Glutamatergic neuron (in vitro differentiated cells): Measurements from ENCODE around the gene LZTFL1. TPM values are rescaled to one million over a fixed set of nuclear protein-coding genes. Genes with fewer than 3 reads are reported as not detected.

Source experiments
- DNase-seq: peaks from one replicate; pipeline ENCODE4 v3.0.0; 2022
- H3K27ac Mint-ChIP-seq: one replicate; pipeline ENCODE4 v1.8.0; 2020; ENCODE audit warnings: mild to moderate bottlenecking, mixed read lengths, inconsistent platforms; ENCODE audit not compliant: unreplicated experiment
- H3K27me3 Mint-ChIP-seq: one replicate; pipeline ENCODE4 v1.8.0; 2020; ENCODE audit warnings: mild to moderate bottlenecking, moderate library complexity, mixed read lengths, inconsistent platforms; ENCODE audit not compliant: unreplicated experiment
- H3K36me3 Mint-ChIP-seq: one replicate; pipeline ENCODE4 v1.8.0; 2020; ENCODE audit warnings: mild to moderate bottlenecking, mixed read lengths, inconsistent platforms; ENCODE audit not compliant: unreplicated experiment
- H3K4me1 Mint-ChIP-seq: one replicate; pipeline ENCODE4 v1.8.0; 2020; ENCODE audit warnings: mild to moderate bottlenecking, low read depth, mixed read lengths, inconsistent platforms; ENCODE audit not compliant: unreplicated experiment
- H3K4me3 Mint-ChIP-seq: one replicate; pipeline ENCODE4 v1.8.0; 2020; ENCODE audit warnings: mild to moderate bottlenecking, mixed read lengths, inconsistent platforms; ENCODE audit not compliant: unreplicated experiment
- H3K9me3 Mint-ChIP-seq: one replicate; pipeline ENCODE4 v1.8.0; 2020; ENCODE audit warnings: mild to moderate bottlenecking, moderate library complexity, mixed read lengths, inconsistent platforms; ENCODE audit not compliant: unreplicated experiment
- CTCF ChIP-seq: fragments of 200-600 bp; sonication (generic); IDR thresholded peaks from one replicate; pipeline ENCODE4 v1.5.0; 2021; ENCODE audit not compliant: partially characterized antibody, unreplicated experiment
- total RNA-seq: library from RNA; stranded (reverse); fragmentation: NEBNext Ultra II Directional; extraction: Animal tissue kit (Norgen Biotek cat#: 25700); gene quantifications from one replicate; pipeline ENCODE4 v1.2.1, GENCODE V29; 2021; ENCODE audit not compliant: unreplicated experiment

Gene LZTFL1
- total RNA-seq, 1 donor from 2014 or later, result 5.9 TPM

- H3K36me3 Mint-ChIP-seq, result no peaks in the 10 kb centered on the region
- DNase-seq, result no peak
- H3K4me3 Mint-ChIP-seq, result no peak overlapping the region
- peaks cover 2% of the 10 kb centered on the region for H3K9me3 Mint-ChIP-seq
- no peak overlapping the region for H3K27ac Mint-ChIP-seq
- H3K27me3 Mint-ChIP-seq, result peaks cover 3% of the 10 kb centered on the region
- no peak for TF ChIP-seq CTCF
- no peaks in the 10 kb centered on the region for H3K4me1 Mint-ChIP-seq
These were observed 63.1 kb downstream of the LZTFL1 start for GRCh38 chr3:45778761-45779201.

- H3K4me3 Mint-ChIP-seq, result no peak overlapping the region
- TF ChIP-seq CTCF, result no peak
- no peak overlapping the region for H3K27ac Mint-ChIP-seq
- no peaks in the 10 kb centered on the region for H3K4me1 Mint-ChIP-seq
- peaks cover 3% of the 10 kb centered on the region for H3K27me3 Mint-ChIP-seq
- peaks cover 2% of the 10 kb centered on the region for H3K9me3 Mint-ChIP-seq
- H3K36me3 Mint-ChIP-seq, result no peaks in the 10 kb centered on the region
- no peak for DNase-seq
These were observed 64.1 kb downstream of the LZTFL1 start for GRCh38 chr3:45777746-45778386.

GRCh38 chr3:45777111-45777745 is 64.7 kb downstream of the LZTFL1 start:
- Mint-ChIP-seq H3K4me3 (no peak overlapping the region), H3K36me3 (no peaks in the 10 kb centered on the region), H3K27me3 (peaks cover 3% of the 10 kb centered on the region)

GRCh38 chr3:45776611-45777010 is 65.3 kb downstream of the LZTFL1 start:
- H3K9me3 Mint-ChIP-seq, result peaks cover 2% of the 10 kb centered on the region
- no peak for DNase-seq
- no peaks in the 10 kb centered on the region for H3K36me3 Mint-ChIP-seq
- no peak for TF ChIP-seq CTCF
- H3K4me1 Mint-ChIP-seq, result no peaks in the 10 kb centered on the region
- H3K4me3 Mint-ChIP-seq, result no peak overlapping the region
- peaks cover 6% of the 10 kb centered on the region for H3K27me3 Mint-ChIP-seq
- H3K27ac Mint-ChIP-seq, result no peak overlapping the region

More at GRCh38 chr3:45777111-45777745, 64.7 kb downstream of the LZTFL1 start:
- no peak for TF ChIP-seq CTCF
- H3K9me3 Mint-ChIP-seq, result peaks cover 2% of the 10 kb centered on the region
- no peak for DNase-seq
- H3K4me1 Mint-ChIP-seq, result no peaks in the 10 kb centered on the region
- H3K27ac Mint-ChIP-seq, result no peak overlapping the region

- peaks cover 6% of the 10 kb centered on the region for H3K27me3 Mint-ChIP-seq
- no peaks in the 10 kb centered on the region for H3K36me3 Mint-ChIP-seq
- no peaks in the 10 kb centered on the region for H3K4me1 Mint-ChIP-seq
- no peak overlapping the region for H3K4me3 Mint-ChIP-seq
- peaks cover 2% of the 10 kb centered on the region for H3K9me3 Mint-ChIP-seq
- no peak for TF ChIP-seq CTCF
- DNase-seq, result no peak
- H3K27ac Mint-ChIP-seq, result no peak overlapping the region
These were observed 65.7 kb downstream of the LZTFL1 start for GRCh38 chr3:45776301-45776595.
